PC-9 (cell line): ENCODE measurements around the gene MRPL57.
"Not testable (repeated sequence)": the region's sequence is repeated elsewhere in the genome, so short reads cannot be mapped to it uniquely, and the experiment has no call there.

Experiments used
- CTCF ChIP-seq: fragments of 200-600 bp; sonication (generic); conservative IDR thresholded peaks from 2 replicates; pipeline ENCODE4 v1.6.1; 2017; ENCODE audit warnings: mixed run types, antibody characterized with exemption, mild to moderate bottlenecking, moderate library complexity
- EZH2 ChIP-seq: fragments of 200-600 bp; sonication (generic); IDR thresholded peaks from 2 replicates; pipeline ENCODE4 v1.8.0; 2017; ENCODE audit warnings: antibody characterized with exemption, low read depth

GRCh38 chr13:21219716-21220115 is 43.3 kb downstream of the MRPL57 start:
- not testable (repeated sequence) for TF ChIP-seq CTCF, EZH2
